ENCODE results near the gene SEMA5B. TPM values are rescaled to one million over a fixed set of nuclear protein-coding genes. Genes with fewer than 3 reads are reported as not detected.

Gene SEMA5B
- total RNA-seq, 1 experiment from 2014 or later = not detected

DNA sequence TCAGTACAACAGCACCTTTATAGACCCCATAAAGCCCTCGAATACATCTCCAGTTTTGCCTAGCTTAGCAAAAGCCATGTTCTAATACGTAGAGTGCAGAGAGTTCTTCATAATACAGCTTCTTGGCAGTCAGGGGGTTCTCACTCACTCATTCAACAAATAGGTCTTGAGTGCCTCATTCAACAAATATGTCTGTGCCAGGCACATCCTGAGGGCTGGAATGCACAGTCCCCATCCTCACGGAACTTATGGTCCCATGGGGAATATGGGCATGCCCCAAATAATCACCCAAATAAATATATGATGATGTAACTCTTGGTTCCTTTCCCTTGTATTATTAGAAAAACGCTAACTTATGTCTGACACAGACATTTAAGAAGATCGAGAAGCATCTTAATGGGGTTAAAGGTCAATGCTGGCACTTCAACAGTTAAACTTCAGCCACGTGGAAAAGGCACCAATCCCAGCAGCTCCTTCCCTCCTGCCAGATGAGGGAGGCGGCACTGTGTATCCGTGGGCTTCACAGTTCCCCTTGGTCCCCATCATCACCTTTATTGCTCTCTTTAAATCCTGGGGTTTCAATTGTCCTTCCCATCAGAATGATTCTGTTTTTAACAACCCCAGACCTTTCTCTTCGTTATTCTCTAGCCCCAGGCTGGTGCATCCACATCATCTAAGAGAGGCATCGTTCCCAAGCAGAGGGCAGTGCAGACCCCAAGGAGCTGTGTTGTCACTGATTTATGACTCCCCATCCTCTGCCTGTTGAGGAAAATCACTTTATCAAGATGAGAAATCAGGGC is 18.9 kb upstream of the SEMA5B start:
- TF ChIP-seq EZH2 (IDR thresholded peaks at IDR 0.05; ENCODE audit: low read depth) = no peak
- TF ChIP-seq, protein P1, sequence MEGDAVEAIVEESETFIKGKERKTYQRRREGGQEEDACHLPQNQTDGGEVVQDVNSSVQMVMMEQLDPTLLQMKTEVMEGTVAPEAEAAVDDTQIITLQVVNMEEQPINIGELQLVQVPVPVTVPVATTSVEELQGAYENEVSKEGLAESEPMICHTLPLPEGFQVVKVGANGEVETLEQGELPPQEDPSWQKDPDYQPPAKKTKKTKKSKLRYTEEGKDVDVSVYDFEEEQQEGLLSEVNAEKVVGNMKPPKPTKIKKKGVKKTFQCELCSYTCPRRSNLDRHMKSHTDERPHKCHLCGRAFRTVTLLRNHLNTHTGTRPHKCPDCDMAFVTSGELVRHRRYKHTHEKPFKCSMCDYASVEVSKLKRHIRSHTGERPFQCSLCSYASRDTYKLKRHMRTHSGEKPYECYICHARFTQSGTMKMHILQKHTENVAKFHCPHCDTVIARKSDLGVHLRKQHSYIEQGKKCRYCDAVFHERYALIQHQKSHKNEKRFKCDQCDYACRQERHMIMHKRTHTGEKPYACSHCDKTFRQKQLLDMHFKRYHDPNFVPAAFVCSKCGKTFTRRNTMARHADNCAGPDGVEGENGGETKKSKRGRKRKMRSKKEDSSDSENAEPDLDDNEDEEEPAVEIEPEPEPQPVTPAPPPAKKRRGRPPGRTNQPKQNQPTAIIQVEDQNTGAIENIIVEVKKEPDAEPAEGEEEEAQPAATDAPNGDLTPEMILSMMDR (conservative IDR thresholded peaks at IDR 0.05) = no peak
- H3K27ac ChIP-seq = no peak overlapping the region
- H3K9me3 ChIP-seq (ENCODE audit: insufficient read depth, low read depth) = no peaks in the 10 kb centered on the region; the same call in 1 of the 2 replicates
- H3K79me2 ChIP-seq (ENCODE audit: low read depth) = no peaks in the 10 kb centered on the region
- ChIA-PET POLR2A (ENCODE audit: unreplicated experiment) (no interaction called here), CTCF (no interaction called here)
- no peaks in the 10 kb centered on the region for H3K4me1 ChIP-seq (replicated peaks; ENCODE audit: insufficient read depth)
- DNase-seq = no peak
- BruUV-seq (replicated peaks) = no TSS peak
- H3K36me3 ChIP-seq (ENCODE audit: low read depth) = no peaks in the 10 kb centered on the region
- no peak overlapping the region for H3K4me2 ChIP-seq
- H2AFZ ChIP-seq = no peak overlapping the region
- no peak overlapping the region for H3K4me3 ChIP-seq
- no peaks in the 10 kb centered on the region for H3F3A ChIP-seq (ENCODE audit: insufficient read depth, low read depth)
- intact Hi-C loops (cut with micrococcal nuclease; ENCODE audit: unreplicated experiment) = no loop called here
- no peaks in the 10 kb centered on the region for H4K20me1 ChIP-seq (ENCODE audit: insufficient read depth)
- H3K9me2 ChIP-seq (ENCODE audit: insufficient read depth) = no peaks in the 10 kb centered on the region
- H3K27me3 ChIP-seq (ENCODE audit: insufficient read depth, low read depth) = no peaks in the 10 kb centered on the region; the same call in 1 of the 2 replicates

DNA sequence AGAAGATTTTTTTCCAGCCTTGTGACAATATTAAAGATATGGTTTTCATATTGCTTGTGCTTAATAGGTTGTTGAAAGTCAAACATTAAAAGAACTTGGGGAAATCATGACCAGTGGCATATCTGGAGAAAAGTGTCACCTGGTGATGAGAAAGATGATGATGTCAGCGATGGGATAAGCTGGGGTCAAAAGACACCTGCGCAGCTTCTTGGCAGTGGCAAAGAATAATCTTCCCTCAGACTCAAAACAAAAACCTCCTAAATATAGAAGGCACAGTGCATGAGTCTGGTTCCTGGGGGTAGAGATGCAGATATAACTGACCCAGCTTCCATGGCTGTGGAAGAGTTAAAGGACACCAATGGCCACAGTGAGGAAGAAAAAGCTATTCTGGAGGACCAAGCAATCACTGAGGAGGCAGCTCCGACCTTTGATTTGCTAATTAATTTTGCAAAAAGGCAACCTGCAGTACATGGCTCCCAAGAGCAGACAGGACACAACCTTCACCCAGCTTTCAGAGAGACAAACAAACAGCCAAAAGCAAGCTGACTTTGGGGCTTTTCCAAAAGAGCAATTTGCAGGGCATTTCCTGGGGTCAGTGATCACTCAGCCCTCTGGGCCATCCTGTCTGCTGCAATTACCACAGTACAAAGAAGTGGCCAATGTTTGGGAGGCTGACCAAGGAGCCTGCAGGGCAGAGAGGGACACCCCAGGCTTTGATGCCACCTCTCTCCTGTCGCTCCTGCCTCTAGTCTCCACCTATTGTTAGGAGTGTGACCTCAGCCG is 17.6 kb upstream of the SEMA5B start:
- H2AFZ ChIP-seq = no peak overlapping the region
- no peak overlapping the region for H3K4me2 ChIP-seq
- no peaks in the 10 kb centered on the region for H4K20me1 ChIP-seq (ENCODE audit: insufficient read depth)
- H3K4me1 ChIP-seq (replicated peaks; ENCODE audit: insufficient read depth) = no peaks in the 10 kb centered on the region
- no peaks in the 10 kb centered on the region for H3F3A ChIP-seq (ENCODE audit: insufficient read depth, low read depth)
- H3K4me3 ChIP-seq = no peak overlapping the region
- no peaks in the 10 kb centered on the region for H3K79me2 ChIP-seq (ENCODE audit: low read depth)
- no peak for DNase-seq
- H3K27ac ChIP-seq = no peak overlapping the region
- H3K9me2 ChIP-seq (ENCODE audit: insufficient read depth) = no peaks in the 10 kb centered on the region
- H3K27me3 ChIP-seq (ENCODE audit: insufficient read depth, low read depth) = no peaks in the 10 kb centered on the region; the same call in 1 of the 2 replicates
- intact Hi-C loops (cut with micrococcal nuclease; ENCODE audit: unreplicated experiment) = no loop called here
- no TSS peak for BruUV-seq (replicated peaks)
- POLR2A ChIA-PET (ENCODE audit: unreplicated experiment) = no interaction called here
- H3K36me3 ChIP-seq (ENCODE audit: low read depth) = no peaks in the 10 kb centered on the region
- CTCF ChIA-PET = interaction anchor here (0.6 kb wide), 1 partner anchor 213 kb away, joined by 4 read pairs; no protein-coding TSS in a partner anchor
- TF ChIP-seq, protein P1 (conservative IDR thresholded peaks at IDR 0.05) = no peak
- no peak for TF ChIP-seq EZH2 (IDR thresholded peaks at IDR 0.05; ENCODE audit: low read depth)
- no peaks in the 10 kb centered on the region; the same call in 1 of the 2 replicates for H3K9me3 ChIP-seq (ENCODE audit: insufficient read depth, low read depth)

DNA sequence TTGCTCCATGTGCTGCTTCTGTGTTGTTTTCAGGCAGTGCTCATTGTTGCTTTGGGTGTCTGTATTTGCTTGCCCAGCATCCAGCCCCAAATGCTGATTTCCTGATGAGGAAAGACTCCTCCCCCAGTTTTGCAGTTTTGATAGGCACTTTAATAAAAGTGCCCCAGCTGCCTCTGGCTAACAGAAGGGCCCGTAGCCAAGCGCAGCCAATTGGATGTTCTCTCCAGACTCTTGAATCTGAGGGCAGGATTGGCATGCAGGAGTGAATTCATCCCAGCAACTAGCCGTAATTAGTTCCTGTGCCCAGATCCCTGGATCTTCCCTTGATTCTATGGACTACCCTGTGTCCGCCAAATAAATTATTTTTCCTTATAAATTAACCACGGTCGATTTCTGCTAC is 14.8 kb upstream of the SEMA5B start:
- no peak overlapping the region for H3K27ac ChIP-seq
- intact Hi-C loops (cut with micrococcal nuclease; ENCODE audit: unreplicated experiment) = no loop called here
- ChIA-PET CTCF (no interaction called here), POLR2A (ENCODE audit: unreplicated experiment) (no interaction called here)
- BruUV-seq (replicated peaks) = no TSS peak
- no peaks in the 10 kb centered on the region for H3K4me1 ChIP-seq (replicated peaks; ENCODE audit: insufficient read depth)
- no peak overlapping the region for H2AFZ ChIP-seq
- no peaks in the 10 kb centered on the region for H3F3A ChIP-seq (ENCODE audit: insufficient read depth, low read depth)
- no peak overlapping the region for H3K4me3 ChIP-seq
- no peaks in the 10 kb centered on the region for H3K9me2 ChIP-seq (ENCODE audit: insufficient read depth)
- no peak overlapping the region for H3K4me2 ChIP-seq
- DNase-seq = no peak
- TF ChIP-seq, protein P1 (conservative IDR thresholded peaks at IDR 0.05) = no peak
- TF ChIP-seq EZH2 (IDR thresholded peaks at IDR 0.05; ENCODE audit: low read depth) = no peak
- H4K20me1 ChIP-seq (ENCODE audit: insufficient read depth) = no peaks in the 10 kb centered on the region
- no peaks in the 10 kb centered on the region; the same call in 1 of the 2 replicates for H3K9me3 ChIP-seq (ENCODE audit: insufficient read depth, low read depth)
- H3K27me3 ChIP-seq (ENCODE audit: insufficient read depth, low read depth) = no peaks in the 10 kb centered on the region; the same call in 1 of the 2 replicates
- no peaks in the 10 kb centered on the region for H3K36me3 ChIP-seq (ENCODE audit: low read depth)
- H3K79me2 ChIP-seq (ENCODE audit: low read depth) = no peaks in the 10 kb centered on the region

All from PC-9 (cell line).